ENCODE results near the gene NIBAN1. TPM values are rescaled to one million over a fixed set of nuclear protein-coding genes. Genes with fewer than 3 reads are reported as not detected.
"Not testable (repeated sequence)": the region's sequence is repeated elsewhere in the genome, so short reads cannot be mapped to it uniquely, and the experiment has no call there.

NIBAN1 gene
- total RNA-seq, 1 donor from 2014 or later, result 74.6 TPM

DNA sequence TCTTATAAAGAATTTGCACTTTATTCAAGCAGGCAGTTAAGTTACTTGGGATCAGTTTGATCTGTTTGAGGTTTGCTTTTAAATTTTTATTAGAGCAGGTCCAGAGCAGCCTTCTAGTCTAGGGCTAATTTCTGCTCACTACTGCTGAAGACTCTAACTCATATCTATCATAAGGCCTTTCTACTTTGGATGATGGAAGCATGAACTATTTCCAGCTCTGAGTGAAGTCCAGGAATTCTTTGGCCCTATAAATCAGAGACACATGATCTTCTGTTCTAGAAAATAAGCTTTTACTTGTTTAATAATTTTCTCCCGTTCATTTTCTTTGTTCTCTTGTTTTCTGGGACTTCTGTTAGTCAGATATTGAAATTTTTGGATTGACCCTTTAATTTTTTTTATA is 14.7 kb downstream of the NIBAN1 start:
- peak overlapping the region in 1 of 2 donors; percentile 14 for H3K4me3 ChIP-seq
- intact Hi-C loops (cut with DNase I), result loop anchor here (10.0 kb wide), 1 partner anchor 1645 kb away; no protein-coding TSS in a partner anchor
- H3K27me3 ChIP-seq, result no peaks in the 10 kb centered on the region
- TF ChIP-seq CTCF (IDR thresholded peaks at IDR 0.05), result no peak
- H3K9me3 ChIP-seq, result no peaks in the 10 kb centered on the region
- DNase-seq (ENCODE audit: low spot score in 2 of 2), result no peak
- peaks cover 2 to 32% of the 10 kb centered on the region in 2 donors for H3K4me1 ChIP-seq
- H3K36me3 ChIP-seq, result peaks cover 0 to 2% of the 10 kb centered on the region in 2 donors
- peak overlapping the region; percentile 62 to 82 for H3K27ac ChIP-seq

- H3K9me3 ChIP-seq, result no peaks in the 10 kb centered on the region
- H3K4me1 ChIP-seq, result peaks cover 2 to 38% of the 10 kb centered on the region in 2 donors
- DNase-seq (ENCODE audit: low spot score in 2 of 2), result no peak
- peak overlapping the region in 1 of 2 donors; percentile 14 for H3K4me3 ChIP-seq
- intact Hi-C loops (cut with DNase I), result loop anchor here (10.0 kb wide), 1 partner anchor 1644 kb away; no protein-coding TSS in a partner anchor
- H3K36me3 ChIP-seq, result no peaks in the 10 kb centered on the region
- H3K27ac ChIP-seq, result peak overlapping the region; percentile 62 to 82
- H3K27me3 ChIP-seq, result no peaks in the 10 kb centered on the region
- TF ChIP-seq CTCF (IDR thresholded peaks at IDR 0.05), result no peak
Observed at GRCh38 chr1:184958554-184959353, 15.6 kb downstream of the NIBAN1 start.

DNA sequence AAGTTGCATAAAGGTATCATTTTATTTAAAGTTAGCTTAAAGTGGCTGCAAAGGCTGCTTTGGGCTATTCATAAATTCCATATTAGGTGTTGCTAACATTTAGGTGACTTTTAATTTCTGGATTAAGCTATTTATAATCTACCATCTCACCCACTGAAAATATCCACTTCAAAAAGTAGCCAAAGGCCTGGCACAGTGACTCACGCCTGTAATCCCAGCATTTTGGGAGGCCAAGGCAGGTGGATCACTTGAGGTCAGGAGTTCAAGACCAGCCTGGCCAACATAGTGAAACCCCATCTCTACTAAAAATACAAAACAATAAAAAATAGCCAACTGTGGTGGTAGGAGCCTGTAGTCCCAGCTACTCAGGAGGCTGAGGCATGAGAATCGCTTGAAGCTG is 16.4 kb downstream of the NIBAN1 start:
- H3K36me3 ChIP-seq; H3K4me3 ChIP-seq; H3K27me3 ChIP-seq; DNase-seq (ENCODE audit: low spot score in 2 of 2); H3K9me3 ChIP-seq: not testable (repeated sequence)
- Histone ChIP-seq H3K27ac (peak overlapping the region; percentile 62 to 82), H3K4me1 (peaks cover 2 to 47% of the 10 kb centered on the region in 2 donors)
- intact Hi-C loops (cut with DNase I), result loop anchor here (10.0 kb wide), 1 partner anchor 1643 kb away; no protein-coding TSS in a partner anchor

GRCh38 chr1:184956999-184957700 is 17.2 kb downstream of the NIBAN1 start:
- intact Hi-C loops (cut with DNase I), result loop anchor here (10.0 kb wide), 1 partner anchor 1642 kb away; no protein-coding TSS in a partner anchor
- Histone ChIP-seq H3K36me3 (no peaks in the 10 kb centered on the region), H3K4me3 (no peak overlapping the region), H3K27ac (peak overlapping the region; percentile 62 to 82), H3K9me3 (no peaks in the 10 kb centered on the region), H3K27me3 (no peaks in the 10 kb centered on the region), H3K4me1 (peaks cover 2 to 46% of the 10 kb centered on the region in 2 donors)
- no peak for DNase-seq (ENCODE audit: low spot score in 2 of 2)
- TF ChIP-seq CTCF (IDR thresholded peaks at IDR 0.05), result no peak

GRCh38 chr1:184954232-184954995 is 19.9 kb downstream of the NIBAN1 start:
- H3K9me3 ChIP-seq, result no peaks in the 10 kb centered on the region
- H3K27me3 ChIP-seq, result no peaks in the 10 kb centered on the region
- peak overlapping the region; percentile 7 to 11 for H3K4me3 ChIP-seq
- DNase-seq (ENCODE audit: low spot score in 2 of 2), result no peak
- no peaks in the 10 kb centered on the region for H3K36me3 ChIP-seq
- H3K4me1 ChIP-seq, result peaks cover 2 to 38% of the 10 kb centered on the region in 2 donors
- TF ChIP-seq CTCF (IDR thresholded peaks at IDR 0.05), result peak in 1 of 3 experiments; percentile 11
- peak overlapping the region; percentile 75 to 82 for H3K27ac ChIP-seq
- intact Hi-C loops (cut with DNase I), result loop anchor here (5.0 to 10.0 kb wide), 2 partner anchors 62 to 1640 kb away; no protein-coding TSS in a partner anchor

Measured in ascending aorta (tissue), 2 donors.